Measurements from ENCODE around the gene FOXP1.

DNA sequence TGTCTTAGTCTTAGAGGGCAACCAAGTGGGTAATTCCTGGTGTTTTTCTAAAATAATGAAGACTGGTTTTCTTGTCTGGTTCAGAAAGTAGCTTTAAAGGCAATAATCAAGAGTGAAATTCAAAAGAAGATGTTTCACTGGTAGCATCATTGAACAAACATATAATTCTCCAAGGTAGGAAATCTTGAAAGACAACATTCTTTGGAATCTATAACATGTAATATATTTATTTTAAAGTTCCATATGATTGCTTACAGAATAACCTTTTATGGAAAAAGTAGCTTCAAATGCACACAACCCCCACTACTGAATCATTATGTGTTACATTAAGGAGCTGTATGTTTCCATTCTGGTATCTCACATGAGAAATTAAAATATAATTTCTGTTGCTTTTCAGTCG, 13.8 kb upstream of the FOXP1 start:
- no peak for TF ChIP-seq ATF1 (CRISPR knock-in tag; IDR thresholded peaks at IDR 0.05)
- TF ChIP-seq ZNF589 (CRISPR knock-in tag; conservative IDR thresholded peaks at IDR 0.05) = no peak
- no peak for TF ChIP-seq MAX (IDR thresholded peaks at IDR 0.05)
- TF ChIP-seq ZFP1 (CRISPR knock-in tag; IDR thresholded peaks at IDR 0.05) = no peak
- TF ChIP-seq, protein P1, sequence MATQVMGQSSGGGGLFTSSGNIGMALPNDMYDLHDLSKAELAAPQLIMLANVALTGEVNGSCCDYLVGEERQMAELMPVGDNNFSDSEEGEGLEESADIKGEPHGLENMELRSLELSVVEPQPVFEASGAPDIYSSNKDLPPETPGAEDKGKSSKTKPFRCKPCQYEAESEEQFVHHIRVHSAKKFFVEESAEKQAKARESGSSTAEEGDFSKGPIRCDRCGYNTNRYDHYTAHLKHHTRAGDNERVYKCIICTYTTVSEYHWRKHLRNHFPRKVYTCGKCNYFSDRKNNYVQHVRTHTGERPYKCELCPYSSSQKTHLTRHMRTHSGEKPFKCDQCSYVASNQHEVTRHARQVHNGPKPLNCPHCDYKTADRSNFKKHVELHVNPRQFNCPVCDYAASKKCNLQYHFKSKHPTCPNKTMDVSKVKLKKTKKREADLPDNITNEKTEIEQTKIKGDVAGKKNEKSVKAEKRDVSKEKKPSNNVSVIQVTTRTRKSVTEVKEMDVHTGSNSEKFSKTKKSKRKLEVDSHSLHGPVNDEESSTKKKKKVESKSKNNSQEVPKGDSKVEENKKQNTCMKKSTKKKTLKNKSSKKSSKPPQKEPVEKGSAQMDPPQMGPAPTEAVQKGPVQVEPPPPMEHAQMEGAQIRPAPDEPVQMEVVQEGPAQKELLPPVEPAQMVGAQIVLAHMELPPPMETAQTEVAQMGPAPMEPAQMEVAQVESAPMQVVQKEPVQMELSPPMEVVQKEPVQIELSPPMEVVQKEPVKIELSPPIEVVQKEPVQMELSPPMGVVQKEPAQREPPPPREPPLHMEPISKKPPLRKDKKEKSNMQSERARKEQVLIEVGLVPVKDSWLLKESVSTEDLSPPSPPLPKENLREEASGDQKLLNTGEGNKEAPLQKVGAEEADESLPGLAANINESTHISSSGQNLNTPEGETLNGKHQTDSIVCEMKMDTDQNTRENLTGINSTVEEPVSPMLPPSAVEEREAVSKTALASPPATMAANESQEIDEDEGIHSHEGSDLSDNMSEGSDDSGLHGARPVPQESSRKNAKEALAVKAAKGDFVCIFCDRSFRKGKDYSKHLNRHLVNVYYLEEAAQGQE (IDR thresholded peaks at IDR 0.05; ENCODE audit: borderline replicate concordance in 1 of 2, low read depth in 1 of 2, low read length in 2 of 2) = no peak
